ENCODE data around the gene FAM237B. TPM values are rescaled to one million over a fixed set of nuclear protein-coding genes. Genes with fewer than 3 reads are reported as not detected.

FAM237B gene
- total and polyA plus RNA-seq, 2 of the 8 experiments (the other 6 are each of a cell fraction or from before 2014, with no cell fraction given): not detected

DNA sequence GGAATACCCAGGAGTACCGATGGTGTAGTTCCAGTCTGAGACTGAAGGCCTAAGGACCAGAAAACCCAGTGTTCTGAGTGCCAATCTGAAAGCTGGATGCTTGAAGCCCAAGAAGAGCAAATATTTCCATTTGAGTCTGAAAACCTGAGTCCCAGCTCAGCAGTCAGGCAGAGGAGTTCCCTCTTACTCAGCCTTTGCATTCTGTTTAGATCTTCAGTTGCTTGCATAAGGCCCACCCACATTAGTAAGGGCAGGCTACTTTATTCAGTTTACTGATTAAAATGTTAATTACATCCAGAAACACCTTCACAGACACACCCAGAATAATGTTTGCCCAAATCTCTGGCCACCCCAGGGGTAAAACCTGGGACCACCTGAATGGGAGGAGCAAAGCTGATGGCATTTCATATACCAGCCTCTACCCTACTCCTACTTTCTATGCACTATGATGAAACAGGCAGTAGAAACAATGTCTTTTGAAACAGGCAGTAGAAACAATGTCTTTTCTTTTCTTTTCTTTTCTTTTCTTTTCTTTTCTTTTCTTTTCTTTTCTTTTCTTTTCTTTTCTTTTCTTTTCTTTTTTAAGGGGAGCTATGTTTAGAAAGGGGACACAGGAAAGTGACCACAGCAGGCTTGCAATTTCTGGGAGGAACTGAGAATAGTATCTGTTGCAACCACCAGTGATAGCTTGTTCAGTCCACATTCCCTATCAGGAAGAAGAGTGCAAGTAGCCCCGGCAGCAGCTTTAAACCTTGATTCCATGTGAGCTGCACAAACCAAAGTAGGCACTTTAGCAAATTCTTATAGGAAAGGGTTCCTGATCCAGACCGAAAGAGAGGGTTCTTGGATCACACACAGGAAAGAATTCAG is 30.6 kb downstream of the FAM237B start (continued):
- TF ChIP-seq NANOG (IDR thresholded peaks at IDR 0.05; ENCODE audit: insufficient read depth, low read depth, low read length, poor library complexity, severe bottlenecking) (no peak), POLR2A (IDR thresholded peaks at IDR 0.05; ENCODE audit: control extremely low read depth in 1 of 2, low read depth in 2 of 2, low read length in 2 of 2) (no peak), HDAC6 (IDR thresholded peaks at IDR 0.05; ENCODE audit: low read depth, low read length) (no peak), SIX5 (IDR thresholded peaks at IDR 0.05; ENCODE audit: low read depth, low read length) (no peak), KDM5A (IDR thresholded peaks at IDR 0.05; ENCODE audit: low read length) (no peak), POLR2AphosphoS5 (IDR thresholded peaks at IDR 0.05; ENCODE audit: low read depth, low read length) (no peak), SIRT6 (IDR thresholded peaks at IDR 0.05; ENCODE audit: low read length) (no peak), HDAC2 (IDR thresholded peaks at IDR 0.05; ENCODE audit: borderline replicate concordance in 1 of 2, low read depth in 2 of 2, low read length in 2 of 2) (no peak), CTBP2 (IDR thresholded peaks at IDR 0.05; ENCODE audit: borderline replicate concordance, insufficient read depth, insufficient read length, low read length) (no peak)
- TF ChIP-seq, protein P1, sequence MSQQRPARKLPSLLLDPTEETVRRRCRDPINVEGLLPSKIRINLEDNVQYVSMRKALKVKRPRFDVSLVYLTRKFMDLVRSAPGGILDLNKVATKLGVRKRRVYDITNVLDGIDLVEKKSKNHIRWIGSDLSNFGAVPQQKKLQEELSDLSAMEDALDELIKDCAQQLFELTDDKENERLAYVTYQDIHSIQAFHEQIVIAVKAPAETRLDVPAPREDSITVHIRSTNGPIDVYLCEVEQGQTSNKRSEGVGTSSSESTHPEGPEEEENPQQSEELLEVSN (IDR thresholded peaks at IDR 0.05): no peak
